Right lung (tissue), 10 donors: ENCODE results near the gene TMEM69. TPM values are rescaled to one million over a fixed set of nuclear protein-coding genes. Genes with fewer than 3 reads are reported as not detected.

ENCODE experiments used
- DNase-seq, 2 donors: peaks; one replicate each; pipeline ENCODE4 v3.0.0-alpha.2; 2013
- long read RNA-seq, 8 donors: transcript quantifications; one replicate each; lab custom pipeline, GENCODE V29; 2026
- polyA plus RNA-seq, 5 donors: library from polyadenylated mRNA; unstranded; fragments of 120-200 nt; gene quantifications; one replicate each; pipeline versions ENCODE4 v1.2.1 to v1.2.3, GENCODE V29; 2013; ENCODE audit warnings: inconsistent platforms in 1 of 5, low replicate concordance in 1 of 5; ENCODE audit not compliant: insufficient read length in 5 of 5, insufficient read depth in 1 of 5

TMEM69 gene
- 10 to 100 TPM; 33.3 to 59.1 (median 49.6) TPM for polyA plus RNA-seq
- long read RNA-seq, donor 1, transcript TMEM69-201 (3 exons, 2,439 nt): major isoform, 13 of 25 reads
- long read RNA-seq, donor 1, partial matches to known transcripts: 8 of 25 reads
- long read RNA-seq, donor 1, other reads (novel, unspliced or antisense): 0 of 25 reads
- long read RNA-seq, donor 2, transcript TMEM69-201 (3 exons, 2,439 nt): major isoform, 10 of 12 reads
- long read RNA-seq, donor 2, partial matches to known transcripts: 0 of 12 reads
- long read RNA-seq, donor 2, other reads (novel, unspliced or antisense): 0 of 12 reads
- long read RNA-seq, donor 3, transcript TMEM69-202 (2 exons, 722 nt): minor isoform, 6 of 51 reads
- long read RNA-seq, donor 3, transcript TMEM69-201 (3 exons, 2,439 nt): major isoform, 23 of 51 reads
- long read RNA-seq, donor 3, partial matches to known transcripts: 22 of 51 reads
- long read RNA-seq, donor 3, other reads (novel, unspliced or antisense): 0 of 51 reads
- long read RNA-seq, donor 4, transcript TMEM69-201 (3 exons, 2,439 nt): major isoform, 11 of 14 reads
- long read RNA-seq, donor 4, partial matches to known transcripts: 0 of 14 reads
- long read RNA-seq, donor 4, other reads (novel, unspliced or antisense): 0 of 14 reads
- long read RNA-seq, donor 5, transcript TMEM69-202 (2 exons, 722 nt): minor isoform, 6 of 32 reads
- long read RNA-seq, donor 5, transcript TMEM69-201 (3 exons, 2,439 nt): major isoform, 26 of 32 reads
- long read RNA-seq, donor 5, partial matches to known transcripts: 0 of 32 reads
- long read RNA-seq, donor 5, other reads (novel, unspliced or antisense): 0 of 32 reads
- long read RNA-seq, donor 6, transcript TMEM69-201 (3 exons, 2,439 nt): major isoform, 12 of 16 reads
- long read RNA-seq, donor 6, partial matches to known transcripts: 0 of 16 reads
- long read RNA-seq, donor 6, other reads (novel, unspliced or antisense): 0 of 16 reads
- long read RNA-seq, donor 7, transcript TMEM69-201 (3 exons, 2,439 nt): major isoform, 5 of 5 reads
- long read RNA-seq, donor 7, partial matches to known transcripts: 0 of 5 reads
- long read RNA-seq, donor 7, other reads (novel, unspliced or antisense): 0 of 5 reads
- long read RNA-seq, donor 8, transcript TMEM69-201 (3 exons, 2,439 nt): major isoform, 6 of 17 reads
- long read RNA-seq, donor 8, partial matches to known transcripts: 7 of 17 reads
- long read RNA-seq, donor 8, other reads (novel, unspliced or antisense): 0 of 17 reads

- peak; percentile 86 for DNase-seq
These were observed at the start of gene TMEM69 for GRCh38 chr1:45687754-45688740. Gene TMEM69 (plus strand): TSS chr1:45688181. CDS start chr1:45691069, 2,888 bp downstream.

GRCh38 chr1:45640293-45640692 lies 47.7 kb upstream of the TMEM69 start:
- no peak for DNase-seq

- no peak for DNase-seq
These were observed 44.7 kb upstream of the TMEM69 start for GRCh38 chr1:45643321-45643720.

- peak in 1 of 2 donors; percentile 8 for DNase-seq
These were observed 44.0 kb upstream of the TMEM69 start for GRCh38 chr1:45643978-45644377.

- no peak for DNase-seq
These were observed 43.3 kb upstream of the TMEM69 start for GRCh38 chr1:45644661-45645060.

GRCh38 chr1:45647248-45648021 lies 40.5 kb upstream of the TMEM69 start:
- DNase-seq: no peak

GRCh38 chr1:45654540-45655280 lies 33.3 kb upstream of the TMEM69 start:
- DNase-seq: no peak

GRCh38 chr1:45656573-45657226 lies 31.3 kb upstream of the TMEM69 start:
- DNase-seq: no peak

GRCh38 chr1:45658171-45658570 lies 29.8 kb upstream of the TMEM69 start:
- DNase-seq: no peak

- no peak for DNase-seq
These were observed 28.8 kb upstream of the TMEM69 start for GRCh38 chr1:45659222-45659621.

GRCh38 chr1:45660336-45660735 lies 27.6 kb upstream of the TMEM69 start:
- no peak for DNase-seq

GRCh38 chr1:45666836-45667235 lies 21.1 kb upstream of the TMEM69 start:
- no peak for DNase-seq

- DNase-seq: no peak
These were observed 20.5 kb upstream of the TMEM69 start for GRCh38 chr1:45667321-45668111.

- no peak for DNase-seq
These were observed 19.5 kb upstream of the TMEM69 start for GRCh38 chr1:45668526-45668925.

- DNase-seq: no peak
These were observed 18.6 kb upstream of the TMEM69 start for GRCh38 chr1:45669379-45669778.

- no peak for DNase-seq
These were observed 17.9 kb upstream of the TMEM69 start for GRCh38 chr1:45669859-45670655.

GRCh38 chr1:45673956-45674355 lies 14.0 kb upstream of the TMEM69 start:
- DNase-seq: no peak
